HG02970 (cell line): ENCODE measurements around the gene DLGAP4.
"Not testable (repeated sequence)": the region's sequence is repeated elsewhere in the genome, so short reads cannot be mapped to it uniquely, and the experiment has no call there.

Experiments
- ATAC-seq: cut with Tn5 transposase; IDR thresholded peaks from one replicate; pipeline ENCODE4 v1.9.1; 2021; ENCODE audit warnings: mild to moderate bottlenecking, moderate library complexity, moderate number of reproducible peaks; ENCODE audit not compliant: unreplicated experiment, low FRiP score

Gene DLGAP4

DNA sequence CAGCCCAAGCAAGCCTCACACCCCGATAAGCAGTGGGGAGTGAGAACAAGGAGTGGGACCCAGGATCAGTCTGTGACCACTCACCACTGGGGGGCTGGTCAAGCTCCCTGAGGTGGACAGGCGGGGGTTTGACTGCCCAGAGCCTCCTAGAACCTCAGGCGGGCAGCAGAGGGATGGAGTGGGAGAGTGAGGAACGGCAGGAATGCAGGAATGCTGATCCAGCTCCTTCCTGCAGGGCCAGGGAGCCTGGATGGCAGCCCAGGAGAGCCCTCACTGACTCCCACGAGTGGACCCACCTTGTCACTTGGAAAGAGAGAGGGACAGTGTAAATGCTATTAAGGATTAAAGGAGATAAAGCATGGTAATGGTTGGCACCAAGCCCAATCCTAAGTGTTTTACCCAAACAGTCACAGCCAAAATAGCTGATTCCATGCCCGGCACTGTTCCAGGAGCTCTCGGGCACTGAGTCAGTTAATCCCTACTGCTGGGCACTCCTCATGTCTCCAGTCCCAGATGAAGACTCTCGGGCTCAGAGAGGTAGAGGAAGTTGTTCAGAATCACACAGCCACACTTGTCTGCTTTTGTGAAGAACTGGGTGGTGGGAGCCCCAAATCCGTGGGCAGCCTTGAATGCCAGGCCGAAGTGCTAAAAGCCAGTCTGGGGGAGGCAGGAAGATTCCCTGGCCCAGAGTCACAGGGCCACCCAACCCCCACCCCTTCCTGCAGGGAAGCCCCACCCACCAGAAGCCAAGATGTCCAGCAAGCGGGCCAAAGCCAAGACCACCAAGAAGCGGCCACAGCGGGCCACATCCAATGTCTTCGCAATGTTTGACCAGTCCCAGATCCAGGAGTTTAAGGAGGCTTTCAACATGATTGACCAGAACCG lies 238.2 kb downstream of the DLGAP4 start:
- no peak for ATAC-seq

DNA sequence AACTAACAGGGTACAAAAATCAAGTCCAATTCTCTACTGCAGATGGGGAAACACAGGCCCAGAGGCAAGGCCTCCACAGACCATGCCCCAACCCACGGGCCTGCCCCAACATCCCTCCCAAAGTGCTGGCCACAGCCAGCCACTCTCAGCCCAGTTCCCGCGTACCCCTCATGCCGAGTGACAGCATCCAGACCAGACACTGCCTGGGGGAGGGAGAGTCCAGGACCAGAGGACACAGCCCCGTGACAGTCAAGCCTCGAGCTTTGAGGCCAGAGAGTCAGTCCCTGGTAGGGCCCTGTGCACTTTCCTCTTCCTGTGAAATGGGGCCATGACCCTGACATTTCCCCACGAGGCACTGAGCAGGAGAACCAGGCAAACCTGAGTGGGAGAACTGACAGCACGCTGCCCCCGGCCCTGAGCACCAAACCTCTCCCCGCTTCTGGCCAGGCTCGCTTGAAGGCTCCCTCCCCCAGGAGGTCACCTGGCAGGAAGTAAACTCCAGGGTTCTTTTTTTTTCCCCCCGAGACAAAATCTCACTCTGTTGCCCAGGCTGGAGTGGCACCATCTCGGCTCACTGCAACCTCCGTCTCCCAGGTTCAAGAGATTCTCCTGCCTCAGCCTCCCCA lies 240.1 kb downstream of the DLGAP4 start:
- no peak for ATAC-seq

DNA sequence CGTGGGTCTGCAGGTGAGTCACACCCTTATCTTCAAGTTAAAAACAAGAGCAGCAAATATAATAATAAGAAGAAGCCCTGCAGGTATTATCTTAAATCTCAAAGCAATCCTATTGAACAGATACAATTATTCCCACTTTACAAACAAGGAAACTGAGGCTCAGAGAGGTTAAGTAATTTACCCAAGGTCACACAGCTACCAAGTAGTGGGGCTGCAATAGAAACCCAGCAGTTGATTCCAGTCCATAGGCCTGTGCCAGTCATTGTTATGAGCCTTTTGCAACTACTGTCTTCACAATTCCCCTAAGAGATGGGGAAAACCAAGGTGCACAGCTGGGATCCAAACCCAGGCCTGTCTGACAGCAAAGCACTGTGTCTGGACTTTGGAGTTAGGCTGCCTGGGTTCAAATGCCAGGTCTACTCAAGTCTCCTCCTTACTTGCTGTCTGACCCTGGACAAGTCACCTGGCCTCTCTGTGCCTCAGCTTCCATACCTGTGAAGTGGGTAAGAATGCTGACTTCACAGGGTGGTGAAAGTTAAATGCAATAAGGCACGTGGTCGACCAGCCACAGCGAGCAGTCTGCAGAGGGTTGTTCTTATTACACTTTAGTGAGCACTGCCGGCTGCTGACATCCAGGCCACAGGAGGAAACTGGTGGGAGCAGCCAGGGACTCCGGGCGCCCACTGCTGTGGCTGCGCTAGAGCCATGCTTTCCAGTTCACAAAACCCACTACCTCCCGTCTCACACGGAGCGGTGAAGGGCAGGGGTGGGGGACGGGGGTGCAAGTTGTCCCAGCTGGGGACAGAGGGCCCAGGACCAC lies 241.3 kb downstream of the DLGAP4 start:
- no peak for ATAC-seq

DNA sequence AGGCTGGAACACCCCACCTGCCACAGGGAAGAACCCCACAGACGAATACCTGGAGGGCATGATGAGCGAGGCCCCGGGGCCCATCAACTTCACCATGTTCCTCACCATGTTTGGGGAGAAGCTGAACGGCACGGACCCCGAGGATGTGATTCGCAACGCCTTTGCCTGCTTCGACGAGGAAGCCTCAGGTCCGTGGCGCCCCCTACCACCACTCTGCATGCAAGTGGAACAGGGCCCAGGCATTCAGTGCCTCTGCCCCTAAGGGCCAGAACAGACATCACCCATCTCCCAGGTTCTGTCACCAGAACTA lies 241.8 kb downstream of the DLGAP4 start:
- no peak for ATAC-seq

DNA sequence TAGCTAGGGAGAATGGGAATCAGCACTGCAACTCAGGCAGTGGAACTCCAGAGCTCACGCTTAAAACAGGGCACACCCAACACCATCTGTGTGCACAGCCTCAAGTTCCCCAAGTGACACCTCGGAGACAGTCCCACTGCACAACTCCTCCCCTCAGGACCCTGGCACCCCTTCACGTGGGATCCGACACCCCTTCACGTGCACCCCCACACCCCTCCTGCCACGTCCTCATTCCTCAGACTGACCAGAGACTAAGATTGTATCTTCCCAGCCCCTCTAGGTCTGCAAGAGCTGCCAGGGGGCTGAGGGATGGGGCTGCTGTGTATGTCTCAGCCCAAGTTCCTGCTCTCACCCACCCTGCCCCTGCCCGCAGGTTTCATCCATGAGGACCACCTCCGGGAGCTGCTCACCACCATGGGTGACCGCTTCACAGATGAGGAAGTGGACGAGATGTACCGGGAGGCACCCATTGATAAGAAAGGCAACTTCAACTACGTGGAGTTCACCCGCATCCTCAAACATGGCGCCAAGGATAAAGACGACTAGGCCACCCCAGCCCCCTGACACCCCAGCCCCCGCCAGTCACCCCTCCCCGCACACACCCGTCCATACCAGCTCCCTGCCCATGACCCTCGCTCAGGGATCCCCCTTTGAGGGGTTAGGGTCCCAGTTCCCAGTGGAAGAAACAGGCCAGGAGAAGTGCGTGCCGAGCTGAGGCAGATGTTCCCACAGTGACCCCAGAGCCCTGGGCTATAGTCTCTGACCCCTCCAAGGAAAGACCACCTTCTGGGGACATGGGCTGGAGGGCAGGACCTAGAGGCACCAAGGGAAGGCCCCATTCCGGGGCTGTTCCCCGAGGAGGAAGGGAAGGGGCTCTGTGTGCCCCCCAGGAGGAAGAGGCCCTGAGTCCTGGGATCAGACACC lies 242.8 kb downstream of the DLGAP4 start:
- ATAC-seq = no peak

DNA sequence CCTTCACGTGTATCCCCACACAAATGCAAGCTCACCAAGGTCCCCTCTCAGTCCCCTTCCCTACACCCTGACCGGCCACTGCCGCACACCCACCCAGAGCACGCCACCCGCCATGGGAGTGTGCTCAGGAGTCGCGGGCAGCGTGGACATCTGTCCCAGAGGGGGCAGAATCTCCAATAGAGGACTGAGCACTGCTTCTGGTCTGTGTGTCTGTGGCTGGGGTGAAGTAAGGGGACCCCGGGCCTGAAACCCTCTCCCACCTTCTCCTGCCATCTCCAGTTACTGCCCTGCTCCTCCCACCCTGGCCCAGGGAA lies 243.4 kb downstream of the DLGAP4 start:
- ATAC-seq = no peak

DNA sequence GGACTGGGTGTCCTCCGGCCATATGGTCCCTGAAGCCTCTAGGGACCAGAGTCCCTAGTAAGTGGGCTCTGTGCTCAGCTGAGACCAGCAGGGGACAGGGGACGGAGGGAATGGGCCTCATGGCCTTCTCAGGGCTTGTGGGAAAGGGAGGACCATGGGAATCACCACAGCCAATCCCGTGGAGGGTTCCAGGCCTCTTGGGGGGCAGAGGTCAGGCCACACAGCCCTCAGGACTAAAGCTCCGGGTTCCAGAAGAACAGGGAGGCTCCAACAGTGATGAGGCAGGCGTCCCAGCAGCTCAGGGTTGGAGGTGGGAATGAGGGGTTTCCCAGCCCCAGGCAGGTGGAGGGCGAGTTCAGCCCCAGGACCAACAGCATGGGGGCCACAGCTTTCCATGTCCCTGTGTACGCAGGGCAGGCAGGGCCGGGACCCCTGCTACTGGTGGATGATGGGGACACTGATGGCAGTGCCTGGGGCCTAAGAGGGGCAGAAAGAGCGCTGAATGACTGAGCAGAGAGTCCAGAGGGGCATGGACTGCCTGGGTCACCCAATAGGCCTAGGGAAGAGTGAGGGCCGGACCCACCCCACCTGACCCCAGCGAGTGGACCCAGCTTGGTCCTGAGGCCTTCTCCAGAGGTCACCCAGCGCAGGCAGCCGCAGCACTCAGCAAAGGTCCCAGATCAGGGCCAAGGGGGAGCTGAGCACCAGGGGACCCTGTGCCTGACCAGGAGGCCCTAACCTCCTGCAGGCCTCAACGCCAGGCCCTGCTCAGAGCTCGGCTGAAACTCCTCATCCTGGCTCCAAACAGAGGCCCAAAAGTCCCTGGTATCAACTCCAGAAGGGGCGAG lies 244.0 kb downstream of the DLGAP4 start:
- no peak for ATAC-seq

DNA sequence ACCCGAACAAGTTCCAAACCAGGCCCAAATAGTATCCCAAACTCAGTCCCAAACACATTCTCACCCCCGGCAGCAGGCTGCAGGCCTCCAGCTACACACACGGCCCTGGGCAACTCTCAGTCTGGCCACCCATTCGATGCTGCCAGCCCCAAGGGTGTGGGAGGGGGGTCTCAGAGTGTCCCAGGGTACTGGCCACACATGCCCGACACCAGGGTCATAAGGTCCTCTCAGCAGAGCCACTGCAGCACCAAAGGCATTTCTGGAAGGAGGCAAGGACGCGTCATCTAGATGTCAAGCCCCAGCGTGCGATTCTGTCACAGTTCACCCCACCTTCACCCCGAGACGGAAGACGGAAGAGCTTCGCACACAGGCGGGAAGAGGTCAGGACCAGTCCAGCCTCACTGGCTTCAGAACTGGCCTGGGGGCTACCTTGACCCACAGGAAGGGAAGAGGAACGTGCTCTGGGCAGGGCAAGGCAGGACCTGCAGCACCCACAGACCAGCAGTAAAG lies 244.7 kb downstream of the DLGAP4 start:
- ATAC-seq = no peak

DNA sequence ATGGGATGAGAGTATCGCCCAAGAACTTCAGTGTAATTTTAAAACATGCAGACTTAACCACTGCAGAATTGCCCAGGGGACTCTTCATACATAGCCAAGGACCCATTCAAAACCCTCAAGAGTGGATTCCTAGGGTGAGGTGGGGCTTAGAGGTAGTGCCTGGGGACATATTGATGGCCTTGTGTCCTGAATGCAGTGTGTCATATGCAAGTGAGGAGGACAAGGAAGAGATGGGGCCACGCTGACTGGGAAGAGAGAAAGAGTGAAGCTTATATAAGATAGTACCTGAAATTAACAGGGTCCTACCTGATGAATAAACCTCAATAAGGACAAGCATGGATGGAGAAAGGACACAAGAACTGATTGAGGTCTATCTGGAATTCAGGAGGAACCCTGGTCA lies 249.1 kb downstream of the DLGAP4 start:
- no peak for ATAC-seq

DNA sequence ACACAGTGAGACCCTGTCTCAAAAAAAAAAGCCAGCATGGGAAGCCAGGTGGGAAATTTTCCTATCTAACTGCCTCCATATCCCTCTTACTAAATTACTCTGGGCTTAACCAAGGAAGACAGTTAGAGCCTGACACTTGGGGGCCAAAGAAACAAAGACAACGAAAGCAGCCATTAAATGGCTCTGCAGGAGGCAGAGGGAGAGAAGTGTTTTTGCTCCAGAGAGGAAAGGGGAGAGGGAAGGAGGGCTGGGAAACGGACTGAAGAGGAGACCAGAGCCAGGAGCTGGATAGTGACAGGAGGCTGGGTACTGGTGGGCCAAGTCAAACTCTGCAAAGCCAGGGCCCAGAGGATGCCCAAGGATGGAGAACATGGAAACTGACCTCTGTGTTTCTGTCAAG lies 256.6 kb downstream of the DLGAP4 start:
- ATAC-seq = no peak

DNA sequence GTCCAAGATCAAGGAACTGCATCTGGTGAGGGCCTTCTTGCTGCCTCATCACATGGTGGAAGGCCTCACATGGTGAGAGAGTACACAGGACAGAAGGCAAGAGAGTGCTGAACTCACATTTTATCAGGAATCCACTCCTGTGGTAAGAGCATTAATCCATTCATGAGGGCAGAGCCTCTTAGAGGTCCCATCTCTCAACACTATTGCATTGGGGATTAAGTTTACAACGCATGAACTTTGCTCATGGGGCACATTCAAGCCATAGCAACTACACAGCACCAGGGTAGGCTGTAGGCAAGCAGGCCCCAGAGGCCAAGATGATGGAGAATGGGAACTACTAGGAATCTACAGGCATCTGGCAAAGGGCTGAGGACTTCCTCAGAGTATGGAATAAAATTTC lies 257.2 kb downstream of the DLGAP4 start:
- ATAC-seq = no peak

DNA sequence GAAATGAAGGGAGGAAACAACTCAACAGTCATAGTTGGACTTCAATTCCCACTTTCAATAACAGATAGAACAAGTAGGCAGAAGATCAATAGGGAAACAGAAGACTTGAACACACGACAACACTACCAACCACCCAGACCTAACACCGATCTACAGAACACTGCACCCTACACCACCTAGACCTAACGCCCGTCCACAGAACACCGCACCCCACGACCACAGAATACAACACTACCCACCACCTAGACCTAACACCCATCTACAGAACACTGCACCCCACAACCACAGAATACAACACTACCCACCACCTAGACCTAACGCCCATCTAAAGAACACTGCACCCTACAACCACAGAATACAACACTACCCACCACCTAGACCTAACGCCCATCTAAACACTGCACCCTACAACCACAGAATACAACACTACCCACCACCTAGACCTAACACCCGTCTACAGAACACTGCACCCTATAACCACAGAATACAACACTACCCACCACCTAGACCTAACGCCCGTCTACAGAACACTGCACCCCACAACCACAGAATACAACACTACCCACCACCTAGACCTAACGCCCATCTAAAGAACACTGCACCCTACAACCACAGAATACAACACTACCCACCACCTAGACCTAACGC lies 258.1 kb downstream of the DLGAP4 start:
- ATAC-seq = not testable (repeated sequence)

DNA sequence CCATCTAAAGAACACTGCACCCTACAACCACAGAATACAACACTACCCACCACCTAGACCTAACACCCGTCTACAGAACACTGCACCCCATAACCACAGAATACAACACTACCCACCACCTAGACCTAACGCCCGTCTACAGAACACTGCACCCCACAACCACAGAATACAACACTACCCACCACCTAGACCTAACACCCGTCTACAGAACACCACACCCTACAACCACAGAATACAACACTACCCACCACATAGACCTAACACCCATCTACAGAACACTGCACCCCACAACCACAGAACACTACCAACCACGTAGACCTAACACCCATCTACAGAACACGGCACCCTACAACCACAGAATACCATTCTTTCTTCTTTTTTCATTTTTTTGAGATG lies 258.6 kb downstream of the DLGAP4 start:
- ATAC-seq = not testable (repeated sequence)

DNA sequence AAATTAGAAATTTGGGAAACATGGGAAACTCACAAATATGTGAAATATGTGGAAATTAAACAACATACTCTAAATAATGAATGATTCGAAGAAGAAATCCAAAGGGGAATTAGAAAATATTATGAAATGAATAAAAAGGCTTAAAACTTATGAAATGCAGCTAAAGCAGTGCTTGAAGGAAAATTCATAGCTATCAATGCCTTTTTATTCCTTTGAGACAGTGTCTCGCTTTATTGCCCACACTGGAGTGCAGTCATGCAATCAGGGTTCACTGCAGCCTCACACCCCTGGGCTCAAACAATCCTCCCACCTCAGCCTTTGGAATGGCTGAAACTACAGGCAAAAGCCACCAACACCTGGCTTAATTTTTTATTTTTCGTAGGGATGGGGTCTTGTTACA lies 259.4 kb downstream of the DLGAP4 start:
- no peak for ATAC-seq

DNA sequence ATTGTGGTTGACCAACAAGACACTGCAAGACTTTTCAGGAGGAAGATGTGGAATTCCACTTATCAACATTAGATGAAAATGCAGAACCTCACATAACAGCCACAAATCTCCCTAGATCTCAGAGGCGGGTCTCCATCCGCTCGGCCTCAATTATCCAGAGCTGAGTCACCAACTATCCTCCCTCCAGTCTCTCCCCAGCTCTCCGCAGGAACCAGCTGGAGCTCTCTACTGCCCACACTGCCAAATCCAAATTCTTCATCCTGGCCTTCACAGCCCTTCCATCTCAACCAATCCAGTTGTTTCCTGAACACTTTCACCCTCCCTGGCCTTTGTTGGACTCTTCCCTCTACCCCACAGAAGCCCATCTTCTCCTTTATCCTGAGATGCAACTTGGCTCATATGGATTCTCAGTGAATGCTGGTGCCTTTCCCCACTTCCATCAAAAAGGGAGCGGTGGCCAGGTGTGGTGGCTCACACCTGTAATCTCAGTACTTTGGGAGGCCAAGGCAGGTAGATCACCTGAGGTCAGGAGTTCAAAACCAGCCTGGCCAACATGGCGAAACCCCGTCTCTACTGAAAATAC lies 263.8 kb downstream of the DLGAP4 start:
- ATAC-seq = no peak

DNA sequence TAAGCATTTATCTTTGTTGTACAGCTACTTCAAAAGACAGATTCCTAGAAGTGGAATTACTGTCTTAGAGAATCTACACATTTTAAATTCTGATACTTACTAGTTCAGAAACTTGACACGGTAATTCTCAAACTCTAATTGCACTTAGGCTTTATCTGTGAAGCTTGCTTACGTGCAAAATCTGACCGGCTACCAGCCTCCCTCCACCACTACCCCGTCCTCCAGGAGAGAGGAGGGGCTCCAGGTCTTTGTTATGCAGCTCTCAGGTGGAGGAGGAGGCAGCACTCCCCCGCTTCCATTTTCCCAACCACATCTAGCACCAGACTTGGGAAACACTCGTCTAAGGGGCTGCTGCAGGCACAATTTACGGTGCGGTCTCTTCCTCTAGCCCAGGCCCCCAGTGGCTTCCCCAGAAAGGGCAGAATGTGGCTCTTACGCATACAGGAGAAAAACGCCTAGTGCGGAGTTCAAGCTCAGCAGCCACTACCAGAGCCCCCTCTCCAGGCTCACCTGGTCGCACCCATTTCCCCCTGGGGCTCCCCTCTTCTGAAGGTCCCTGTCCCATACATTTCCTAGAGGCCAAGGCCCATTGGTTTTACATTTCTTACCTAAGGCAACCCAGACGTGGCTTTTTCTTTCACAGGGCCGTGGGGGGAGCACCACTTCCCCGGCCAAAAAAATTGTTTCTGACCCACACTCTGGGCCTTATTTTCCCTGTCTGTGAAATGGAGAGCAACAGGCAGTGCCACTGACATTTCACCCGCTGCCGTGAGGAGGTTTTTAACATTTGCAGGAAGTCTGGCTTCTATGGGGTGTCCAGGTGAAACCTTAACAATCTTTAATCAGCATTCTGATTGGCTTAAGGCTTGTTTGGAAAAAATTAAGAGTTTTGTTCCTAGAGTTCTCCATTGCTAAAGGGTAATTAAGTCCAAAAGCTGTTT lies 265.7 kb downstream of the DLGAP4 start:
- no peak for ATAC-seq

DNA sequence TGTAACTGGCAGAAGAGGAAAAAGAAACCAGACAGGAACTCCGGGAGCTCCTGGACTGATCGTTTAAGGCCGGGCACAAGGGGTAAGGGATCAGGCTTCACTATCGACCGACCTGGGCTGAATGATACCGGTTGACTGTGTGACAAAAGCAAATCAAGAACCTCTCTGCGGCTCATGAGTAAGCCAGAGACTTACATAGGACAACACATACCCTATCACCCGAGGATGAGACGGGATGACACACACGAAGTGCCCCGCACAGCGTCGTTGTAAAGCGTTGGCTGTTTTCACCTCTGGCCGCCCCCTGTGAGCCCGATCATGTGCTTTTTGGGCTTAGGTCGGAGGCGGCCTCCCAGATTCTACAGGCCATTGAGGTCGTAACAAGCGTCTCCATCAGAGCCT lies 266.6 kb downstream of the DLGAP4 start:
- ATAC-seq = no peak
